ENCODE data around the gene PDILT.

PDILT gene

GRCh38 chr16:20401475-20402016 lies 3.0 kb downstream of the PDILT start:
- TF ChIP-seq CEBPB (IDR thresholded peaks at IDR 0.05) (no peak), MAX (IDR thresholded peaks at IDR 0.05) (no peak), RAD21 (IDR thresholded peaks at IDR 0.05; ENCODE audit: low read depth) (no peak), FOXM1 (IDR thresholded peaks at IDR 0.05; ENCODE audit: borderline replicate concordance, low read depth) (no peak), NFIC (IDR thresholded peaks at IDR 0.05) (no peak)

GRCh38 chr16:20401066-20401465 lies 3.5 kb downstream of the PDILT start:
- no peak for TF ChIP-seq YY1 (IDR thresholded peaks at IDR 0.05; ENCODE audit: low read depth)
- TF ChIP-seq RAD21 (IDR thresholded peaks at IDR 0.05; ENCODE audit: low read depth), result no peak

- TF ChIP-seq NFIC (IDR thresholded peaks at IDR 0.05), result no peak
- no peak for TF ChIP-seq MAX (IDR thresholded peaks at IDR 0.05)
- no peak for TF ChIP-seq TCF12 (IDR thresholded peaks at IDR 0.05; ENCODE audit: low read depth)
- TF ChIP-seq ZBTB7A (IDR thresholded peaks at IDR 0.05; ENCODE audit: low read depth), result no peak
- TF ChIP-seq USF1 (IDR thresholded peaks at IDR 0.05), result no peak
- no peak for TF ChIP-seq TAF1 (IDR thresholded peaks at IDR 0.05; ENCODE audit: low read depth)
- TF ChIP-seq REST (IDR thresholded peaks at IDR 0.05; ENCODE audit: low read depth), result no peak
- TF ChIP-seq FOXM1 (IDR thresholded peaks at IDR 0.05; ENCODE audit: borderline replicate concordance, low read depth), result no peak
- TF ChIP-seq YY1 (IDR thresholded peaks at IDR 0.05; ENCODE audit: low read depth), result no peak
- TF ChIP-seq RAD21 (IDR thresholded peaks at IDR 0.05; ENCODE audit: low read depth), result no peak
- no peak for TF ChIP-seq EP300 (IDR thresholded peaks at IDR 0.05; ENCODE audit: borderline replicate concordance)
- TF ChIP-seq CEBPB (IDR thresholded peaks at IDR 0.05), result no peak
- TF ChIP-seq TEAD4 (IDR thresholded peaks at IDR 0.05), result no peak
- TF ChIP-seq CREB1 (IDR thresholded peaks at IDR 0.05; ENCODE audit: low read depth), result no peak
- TF ChIP-seq EGR1 (IDR thresholded peaks at IDR 0.05), result no peak
Measured at GRCh38 chr16:20399185-20399584, 5.4 kb downstream of the PDILT start.

- TF ChIP-seq MAX (IDR thresholded peaks at IDR 0.05) (no peak), CEBPB (IDR thresholded peaks at IDR 0.05) (no peak), EGR1 (IDR thresholded peaks at IDR 0.05) (no peak), EP300 (IDR thresholded peaks at IDR 0.05; ENCODE audit: borderline replicate concordance) (no peak), NFIC (IDR thresholded peaks at IDR 0.05) (no peak), YY1 (IDR thresholded peaks at IDR 0.05; ENCODE audit: low read depth) (no peak), CREB1 (IDR thresholded peaks at IDR 0.05; ENCODE audit: low read depth) (no peak), FOXM1 (IDR thresholded peaks at IDR 0.05; ENCODE audit: borderline replicate concordance, low read depth) (no peak)
Measured at GRCh38 chr16:20398603-20399002, 5.9 kb downstream of the PDILT start.

GRCh38 chr16:20397468-20398074 lies 7.0 kb downstream of the PDILT start:
- TF ChIP-seq CEBPB (IDR thresholded peaks at IDR 0.05) (no peak), NFIC (IDR thresholded peaks at IDR 0.05) (no peak), TCF12 (IDR thresholded peaks at IDR 0.05; ENCODE audit: low read depth) (no peak), USF1 (IDR thresholded peaks at IDR 0.05) (no peak), RAD21 (IDR thresholded peaks at IDR 0.05; ENCODE audit: low read depth) (no peak), YY1 (IDR thresholded peaks at IDR 0.05; ENCODE audit: low read depth) (no peak), ZBTB7A (IDR thresholded peaks at IDR 0.05; ENCODE audit: low read depth) (no peak), TEAD4 (IDR thresholded peaks at IDR 0.05) (no peak), REST (IDR thresholded peaks at IDR 0.05; ENCODE audit: low read depth) (no peak), TAF1 (IDR thresholded peaks at IDR 0.05; ENCODE audit: low read depth) (no peak), MAX (IDR thresholded peaks at IDR 0.05) (no peak), CREB1 (IDR thresholded peaks at IDR 0.05; ENCODE audit: low read depth) (no peak), EGR1 (IDR thresholded peaks at IDR 0.05) (no peak), FOXM1 (IDR thresholded peaks at IDR 0.05; ENCODE audit: borderline replicate concordance, low read depth) (no peak), EP300 (IDR thresholded peaks at IDR 0.05; ENCODE audit: borderline replicate concordance) (no peak)
